ENCODE data around the gene TMEM123.

- TF ChIP-seq, protein P1, sequence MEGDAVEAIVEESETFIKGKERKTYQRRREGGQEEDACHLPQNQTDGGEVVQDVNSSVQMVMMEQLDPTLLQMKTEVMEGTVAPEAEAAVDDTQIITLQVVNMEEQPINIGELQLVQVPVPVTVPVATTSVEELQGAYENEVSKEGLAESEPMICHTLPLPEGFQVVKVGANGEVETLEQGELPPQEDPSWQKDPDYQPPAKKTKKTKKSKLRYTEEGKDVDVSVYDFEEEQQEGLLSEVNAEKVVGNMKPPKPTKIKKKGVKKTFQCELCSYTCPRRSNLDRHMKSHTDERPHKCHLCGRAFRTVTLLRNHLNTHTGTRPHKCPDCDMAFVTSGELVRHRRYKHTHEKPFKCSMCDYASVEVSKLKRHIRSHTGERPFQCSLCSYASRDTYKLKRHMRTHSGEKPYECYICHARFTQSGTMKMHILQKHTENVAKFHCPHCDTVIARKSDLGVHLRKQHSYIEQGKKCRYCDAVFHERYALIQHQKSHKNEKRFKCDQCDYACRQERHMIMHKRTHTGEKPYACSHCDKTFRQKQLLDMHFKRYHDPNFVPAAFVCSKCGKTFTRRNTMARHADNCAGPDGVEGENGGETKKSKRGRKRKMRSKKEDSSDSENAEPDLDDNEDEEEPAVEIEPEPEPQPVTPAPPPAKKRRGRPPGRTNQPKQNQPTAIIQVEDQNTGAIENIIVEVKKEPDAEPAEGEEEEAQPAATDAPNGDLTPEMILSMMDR (IDR thresholded peaks at IDR 0.05; ENCODE audit: extremely low read depth in 1 of 2, insufficient read depth in 1 of 2, low read depth in 1 of 2, low read length in 2 of 2) = no peak
- TF ChIP-seq POLR2AphosphoS5 (IDR thresholded peaks at IDR 0.05; ENCODE audit: insufficient read depth, low read depth, low read length) = no peak
- TF ChIP-seq POLR2A (IDR thresholded peaks at IDR 0.05; ENCODE audit: low read depth, low read length) = no peak
- TF ChIP-seq EZH2 (IDR thresholded peaks at IDR 0.05; ENCODE audit: borderline replicate concordance, low read depth, low read length, severe bottlenecking) = no peak
- no peak for TF ChIP-seq MYC (IDR thresholded peaks at IDR 0.05; ENCODE audit: low read depth, low read length)
- TF ChIP-seq GATA2 (IDR thresholded peaks at IDR 0.05; ENCODE audit: insufficient read depth, insufficient read length, low read depth, low read length) = no peak
- TF ChIP-seq FOS (IDR thresholded peaks at IDR 0.05; ENCODE audit: borderline replicate concordance, insufficient read depth, low read length) = no peak
Measured at GRCh38 chr11:102393272-102393730, 59.3 kb downstream of the TMEM123 start.
